ENCODE results near the gene TRIP4. TPM values are rescaled to one million over a fixed set of nuclear protein-coding genes. Genes with fewer than 3 reads are reported as not detected.
A peak's percentile ranks its signal among the peaks of the same experiment; 100 is the strongest.

Gene TRIP4
- total and polyA plus RNA-seq, 9 of the 15 experiments (the other 6 are each of a cell fraction or from before 2014, with no cell fraction given) = 7.6 to 23.3 (median 16.7) TPM

GRCh38 chr15:64461721-64462162 lies 74.1 kb downstream of the TRIP4 start:
- H3K9me1 ChIP-seq (ENCODE audit: control insufficient read depth, insufficient read depth, low read length) = no peaks in the 10 kb centered on the region
- ATAC-seq (peak; percentile 85), DNase-seq (ENCODE audit: extremely low read depth in 1 of 4, low spot score in 3 of 4) (peak; percentile 49 to 96 (median 74)), FAIRE-seq (peak; percentile 100)
- H4K20me1 ChIP-seq (replicated peaks; ENCODE audit: control insufficient read depth, insufficient read depth, low read length) = peaks cover 10% of the 10 kb centered on the region; the same call in 1 of the 2 replicates
- H3K9ac ChIP-seq (ENCODE audit: insufficient read depth in 1 of 2, low read depth in 2 of 2, low read length in 2 of 2) = peak overlapping the region; percentile 81 to 89; a peak in 3 of 4 replicates
- no peaks in the 10 kb centered on the region for H3K9me3 ChIP-seq (replicated peaks; ENCODE audit: control insufficient read depth, insufficient read depth, low read depth, low read length)
- BruUV-seq (replicated peaks) = no TSS peak
- peak overlapping the region; percentile 88 for H3K27ac ChIP-seq (ENCODE audit: extremely low read depth, low read depth, low read length)
- H3K79me2 ChIP-seq (ENCODE audit: control insufficient read depth, insufficient read depth, low read length) = peaks cover 60% of the 10 kb centered on the region
- H3K4me3 ChIP-seq = peak overlapping the region; percentile 55
- H2AFZ ChIP-seq (ENCODE audit: low read depth, low read length) = peak overlapping the region; percentile 46; the same call in 1 of the 2 replicates
- in situ Hi-C loops (cut with MboI) = no loop called here
- WGBS (ENCODE audit: insufficient coverage, low coverage, missing lambda C conversion rate) = 0% methylated on average over 5 of the region's 5 CpGs
- CTCF ChIA-PET (ENCODE audit: low intra/inter-chr PET ratio) = no interaction called here
- peak overlapping the region; percentile 96 for H3K4me2 ChIP-seq (ENCODE audit: insufficient read depth, low read length)
- H3K36me3 ChIP-seq (ENCODE audit: control insufficient read depth, insufficient read depth, low read length) = peaks cover 21% of the 10 kb centered on the region
- H3K4me1 ChIP-seq (replicated peaks in 1 of 2; ENCODE audit: control insufficient read depth in 2 of 2, insufficient read depth in 2 of 2, low read length in 2 of 2) = peaks cover 9 to 58% of the 10 kb centered on the region in 2 experiments; a peak in 4 of 5 replicates
- H3K27me3 ChIP-seq (ENCODE audit: control insufficient read depth in 2 of 2, insufficient read depth in 2 of 2, low read length in 2 of 2) = no peaks in the 10 kb centered on the region
- POLR2A ChIA-PET = interaction anchor here (0.6 to 1.2 kb wide), 6 partner anchors 8 to 103 kb away, joined by 3 to 4 read pairs (median 4); no protein-coding TSS in a partner anchor
- intact Hi-C loops (cut with micrococcal nuclease) = loop anchor here (2.0 kb wide), 3 partner anchors 23 to 75 kb away; partner anchors contain the start of gene TRIP4
- TF ChIP-seq PRDM10 (IDR thresholded peaks at IDR 0.05; ENCODE audit: partially characterized antibody) (peak; percentile 8), MAZ (CRISPR knock-in tag; conservative IDR thresholded peaks at IDR 0.05 in 1 of 2, IDR thresholded peaks at IDR 0.05 in 1 of 2) (0 out of 4 replicates have a peak, but pooled peaks of 1 of the 2 experiments have one; percentile 19), CBFA2T3 (IDR thresholded peaks at IDR 0.05) (peak; percentile 97), ATF7 (IDR thresholded peaks at IDR 0.05) (no peak), SMAD3 (CRISPR knock-in tag; conservative IDR thresholded peaks at IDR 0.05) (0 out of 2 replicates have a peak, but pooled peaks have one; percentile 39), TRIM24 (IDR thresholded peaks at IDR 0.05) (peak; percentile 81 to 85), ELF4 (CRISPR knock-in tag; IDR thresholded peaks at IDR 0.05) (no peak), KAT2B (IDR thresholded peaks at IDR 0.05; ENCODE audit: low read depth, low read length) (no peak), LEF1 (IDR thresholded peaks at IDR 0.05) (peak; percentile 80), PATZ1 (CRISPR knock-in tag; IDR thresholded peaks at IDR 0.05; ENCODE audit: borderline replicate concordance) (no peak), CTCF (IDR thresholded peaks at IDR 0.05 in 2 of 3, conservative IDR thresholded peaks at IDR 0.05 in 1 of 3; ENCODE audit: insufficient read depth in 2 of 3, low read depth in 1 of 3, low read length in 3 of 3) (no peak), TRIM25 (IDR thresholded peaks at IDR 0.05; ENCODE audit: borderline replicate concordance) (no peak), TBL1XR1 (IDR thresholded peaks at IDR 0.05; ENCODE audit: low read length in 2 of 2) (peak; percentile 87 to 95)

All from K562 (cell line).